Head of caudate nucleus (tissue), 42 donors: ENCODE measurements around the gene SAP130.

Experiments
- DNase-seq, 42 donors: peaks; one replicate each; pipeline versions ENCODE4 v3.0.0 to v3.0.0-alpha.2; 2020 to 2021; ENCODE audit warnings: mixed read lengths in 7 of 42
- intact Hi-C: fragments of 100-400 bp; cut with DNase I; formaldehyde crosslinking; loops from one replicate; pipeline ENCODE4 v1.15.0; 2022

SAP130 gene

GRCh38 chr2:128028668-128029054, 802 bp upstream of the SAP130 start:
- intact Hi-C loops = loop anchor here (2.0 to 10.0 kb wide), 2 partner anchors 62 to 144 kb away; partner anchors contain the start of genes AMMECR1L and UGGT1
- DNase-seq = no peak

GRCh38 chr2:128027278-128027800, 520 bp downstream of the SAP130 start:
- intact Hi-C loops = loop anchor here (10.0 kb wide), 1 partner anchor 143 kb away; the partner anchor contains the start of gene AMMECR1L
- DNase-seq = peak; percentile 96 to 100 (median 99)

GRCh38 chr2:128026448-128027277, 1.2 kb downstream of the SAP130 start:
- peak in 3 of 42 donors; percentile 5 to 48 (median 9) for DNase-seq
- intact Hi-C loops = loop anchor here (10.0 kb wide), 1 partner anchor 142 kb away; the partner anchor contains the start of gene AMMECR1L

- intact Hi-C loops = loop anchor here (10.0 kb wide), 1 partner anchor 140 kb away; the partner anchor contains the start of gene AMMECR1L
- no peak for DNase-seq
These were observed 3.0 kb downstream of the SAP130 start for GRCh38 chr2:128024816-128025215.

GRCh38 chr2:128017561-128017960, 10.3 kb downstream of the SAP130 start:
- intact Hi-C loops = no loop called here
- DNase-seq = no peak

- peak in 7 of 42 donors; percentile 4 to 42 (median 17) for DNase-seq
- intact Hi-C loops = no loop called here
These were observed 11.2 kb downstream of the SAP130 start for GRCh38 chr2:128016620-128017019.

- DNase-seq = no peak
- intact Hi-C loops = no loop called here
These were observed 15.2 kb downstream of the SAP130 start for GRCh38 chr2:128012698-128013097.

- DNase-seq = no peak
- intact Hi-C loops = no loop called here
These were observed 19.7 kb downstream of the SAP130 start for GRCh38 chr2:128008074-128008672.

- intact Hi-C loops = no loop called here
- DNase-seq = no peak
These were observed 23.4 kb downstream of the SAP130 start for GRCh38 chr2:128004509-128004908.

GRCh38 chr2:128003463-128003862, 24.4 kb downstream of the SAP130 start:
- DNase-seq = no peak
- intact Hi-C loops = no loop called here

- no peak for DNase-seq
- intact Hi-C loops = no loop called here
These were observed 31.7 kb downstream of the SAP130 start for GRCh38 chr2:127996160-127996559.

- intact Hi-C loops = no loop called here
- DNase-seq = no peak
These were observed 32.1 kb downstream of the SAP130 start for GRCh38 chr2:127995725-127996124.

- intact Hi-C loops = no loop called here
- DNase-seq = no peak
These were observed 34.2 kb downstream of the SAP130 start for GRCh38 chr2:127993659-127994058.

GRCh38 chr2:127991742-127992141, 36.1 kb downstream of the SAP130 start:
- DNase-seq = no peak
- intact Hi-C loops = no loop called here

GRCh38 chr2:127986548-127987079, 41.2 kb downstream of the SAP130 start:
- intact Hi-C loops = no loop called here
- DNase-seq = peak in 28 of 42 donors; percentile 5 to 66 (median 34)

- intact Hi-C loops = no loop called here
- DNase-seq = peak in 18 of 42 donors; percentile 7 to 55 (median 32)
These were observed 42.1 kb downstream of the SAP130 start for GRCh38 chr2:127985735-127986134.

- intact Hi-C loops = no loop called here
- DNase-seq = no peak
These were observed 42.7 kb downstream of the SAP130 start for GRCh38 chr2:127985026-127985734.

GRCh38 chr2:127984551-127984950, 43.3 kb downstream of the SAP130 start:
- intact Hi-C loops = no loop called here
- no peak for DNase-seq

- intact Hi-C loops = no loop called here
- DNase-seq = no peak
These were observed 58.4 kb downstream of the SAP130 start for GRCh38 chr2:127969446-127969845.
